Pons (tissue), 1 donor: ENCODE data around the gene RGCC.

Experiments used
- DNase-seq: peaks from one replicate; pipeline ENCODE4 v3.0.0-alpha.2; 2016; ENCODE audit warnings: low spot score

The RGCC gene

DNA sequence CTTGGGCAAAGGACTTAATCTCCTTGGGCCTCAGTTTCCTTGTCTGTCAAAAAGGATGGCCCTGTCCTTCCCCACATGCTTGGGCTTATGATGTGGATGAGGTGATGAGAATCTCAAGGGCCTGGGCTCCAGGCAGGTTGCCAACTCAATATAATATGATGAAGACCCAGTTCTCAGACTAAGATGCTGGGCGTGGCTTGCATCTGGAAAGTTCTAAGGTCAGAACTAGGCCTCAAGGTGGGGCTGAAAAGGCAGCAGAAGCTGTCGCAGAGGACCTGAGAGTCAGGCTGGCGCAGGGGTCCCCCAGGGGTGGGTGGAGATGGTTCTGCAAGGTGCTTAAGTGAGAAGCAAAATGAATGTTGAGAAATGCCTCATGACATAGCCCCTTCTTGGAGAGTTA is 58.8 kb downstream of the RGCC start:
- DNase-seq: no peak

DNA sequence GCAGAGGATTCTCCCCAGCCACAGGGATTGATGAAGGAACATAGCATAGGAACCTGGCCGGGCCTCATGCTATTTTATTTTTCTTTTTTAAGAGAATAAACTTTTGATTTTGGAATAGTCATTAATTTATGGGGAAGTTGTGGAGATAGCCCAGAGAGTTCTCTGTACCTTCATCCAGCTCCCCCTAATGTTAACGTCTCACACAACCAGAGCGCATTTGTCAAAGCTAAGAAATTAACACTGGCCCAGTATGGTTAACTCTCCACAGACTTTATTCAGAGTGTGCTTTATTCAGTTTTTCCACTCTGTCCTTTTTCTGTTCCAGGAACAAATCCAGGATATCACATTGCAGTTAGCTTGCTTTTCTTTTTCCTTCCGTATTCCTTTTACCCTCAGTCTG is 59.4 kb downstream of the RGCC start:
- no peak for DNase-seq

DNA sequence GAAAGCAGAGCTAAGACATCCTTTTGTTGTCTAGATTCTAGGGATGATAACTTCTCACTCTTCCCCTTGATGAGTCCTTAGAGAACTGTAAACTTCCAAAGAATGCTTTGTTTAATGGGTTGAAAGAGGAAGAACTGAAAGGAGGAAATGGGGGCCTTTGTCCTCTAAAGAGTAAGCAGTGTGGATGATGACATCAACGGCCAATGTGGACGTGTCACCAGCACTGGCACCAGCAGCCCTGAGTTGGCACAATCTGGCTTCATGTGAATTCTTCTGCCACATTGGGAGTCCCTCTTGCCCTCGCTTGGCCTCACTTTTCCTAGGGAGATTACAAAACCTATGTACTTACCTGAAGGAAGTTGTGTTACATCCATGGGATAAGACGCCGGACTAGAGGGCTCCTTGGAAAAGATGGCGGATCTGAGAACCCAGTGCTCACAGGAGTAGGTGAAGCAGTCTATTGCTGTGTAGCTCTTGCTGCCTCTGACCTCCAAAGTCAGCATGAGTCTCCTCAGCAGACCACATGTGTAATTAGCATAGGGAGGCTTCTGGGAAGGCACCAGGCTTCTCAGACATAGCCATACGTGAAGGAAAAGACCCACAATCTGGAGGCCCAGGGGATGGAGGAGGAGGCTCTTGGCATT is 62.8 kb downstream of the RGCC start:
- DNase-seq: no peak
